GM23248 (cell line): Measurements from ENCODE around the gene MTFP1.

ENCODE experiments used
- EZH2 ChIP-seq: fragments of 200-600 bp; sonication (generic); IDR thresholded peaks from 2 replicates; pipeline ENCODE4 v1.6.1; 2018; ENCODE audit warnings: antibody characterized with exemption, mild to moderate bottlenecking; ENCODE audit not compliant: insufficient read depth, poor library complexity, severe bottlenecking
- EZH2phosphoT487 ChIP-seq: fragments of 200-600 bp; sonication (generic); IDR thresholded peaks from 2 replicates; pipeline ENCODE4 v1.6.1; 2018; ENCODE audit warnings: antibody characterized with exemption, moderate library complexity, mild to moderate bottlenecking, low read depth; ENCODE audit not compliant: insufficient read depth

DNA sequence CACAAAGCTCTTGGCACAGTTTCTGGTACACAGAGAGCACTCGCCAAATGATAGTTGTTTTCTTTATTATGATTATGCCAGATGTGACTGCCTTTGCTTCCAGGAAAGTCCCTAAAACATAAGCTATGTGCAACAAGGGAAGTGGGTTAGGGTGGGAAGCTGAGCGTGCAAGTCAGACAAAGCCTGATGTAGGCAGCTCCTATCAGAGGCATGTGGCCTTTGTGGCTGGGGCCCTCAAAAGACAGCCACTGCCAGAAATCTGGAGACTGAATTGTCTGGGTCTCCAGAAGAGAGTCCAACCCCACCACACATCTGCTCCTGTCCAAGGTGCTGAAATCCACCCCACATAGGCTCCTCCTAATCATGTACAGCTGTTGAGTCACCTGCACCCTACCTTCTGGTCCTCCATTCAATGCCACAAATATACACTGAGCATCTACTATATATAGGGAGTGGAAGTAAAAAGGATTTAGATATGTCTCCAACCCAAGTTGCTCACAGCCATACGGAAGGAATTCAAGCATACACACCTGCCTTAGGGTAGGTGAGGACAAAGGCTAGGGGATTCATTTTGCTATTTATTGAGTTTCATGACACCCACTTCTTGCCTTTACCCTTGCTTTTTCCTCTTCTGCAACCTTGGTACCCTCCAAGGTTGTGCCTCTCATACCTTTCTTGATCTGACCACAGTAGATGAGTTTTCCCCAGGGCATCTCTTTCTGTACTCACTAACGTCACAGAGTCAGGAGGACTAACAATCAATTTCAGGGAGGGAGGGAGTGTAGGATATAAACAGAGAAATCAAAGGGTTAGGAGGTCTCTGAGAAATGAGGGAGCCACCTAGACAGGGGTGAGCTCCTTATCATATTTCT is 33.8 kb downstream of the MTFP1 start:
- TF ChIP-seq EZH2: no peak
- TF ChIP-seq EZH2phosphoT487: no peak
